ENCODE data around the gene INHBE. TPM values are rescaled to one million over a fixed set of nuclear protein-coding genes. Genes with fewer than 3 reads are reported as not detected.

The INHBE gene
- total RNA-seq, 4 donors from 2014 or later = not detected

- H3K4me1 ChIP-seq = peaks cover 5 to 27% (median 17%) of the 10 kb centered on the region in 4 donors
- H3K27ac ChIP-seq = no peak overlapping the region
- TF ChIP-seq CTCF (IDR thresholded peaks at IDR 0.05) (no peak), POLR2AphosphoS5 (IDR thresholded peaks at IDR 0.05) (no peak), POLR2A (IDR thresholded peaks at IDR 0.05) (no peak), EP300 (IDR thresholded peaks at IDR 0.05; ENCODE audit: low read depth) (no peak)
- in situ Hi-C loops (cut with MboI; ENCODE audit: low pct_ligation_motif_present in 1 of 4, low pct_unique_long_range_greater_than_20kb in 1 of 4, low sequenced_read_pairs in 3 of 4) = loop anchor here in 1 of 4 donors (5.0 kb wide), 1 partner anchor 161 kb away; no protein-coding TSS in a partner anchor
- no peak for DNase-seq
- intact Hi-C loops (cut with DNase I; ENCODE audit: low total_unique reads) = no loop called here
- H3K9me3 ChIP-seq = no peaks in the 10 kb centered on the region
- H3K4me3 ChIP-seq = no peak overlapping the region
- WGBS, 2 donors (ENCODE audit: low coverage in 1 of 2) = 75 to 79% methylated on average over 8 to 14 of the region's 14 CpGs
- peaks cover 29% of the 10 kb centered on the region for H3K27me3 ChIP-seq
- no peaks in the 10 kb centered on the region for H3K36me3 ChIP-seq
These were observed 10.8 kb downstream of the INHBE start for GRCh38 chr12:57465747-57466505.

GRCh38 chr12:57467212-57467874, 12.2 kb downstream of the INHBE start:
- WGBS, 2 donors (ENCODE audit: low coverage in 1 of 2) = 81 to 93% methylated on average over 2 to 12 of the region's 12 CpGs
- intact Hi-C loops (cut with DNase I; ENCODE audit: low total_unique reads) = no loop called here
- H3K27me3 ChIP-seq = peaks cover 23% of the 10 kb centered on the region
- in situ Hi-C loops (cut with MboI; ENCODE audit: low pct_ligation_motif_present in 1 of 4, low pct_unique_long_range_greater_than_20kb in 1 of 4, low sequenced_read_pairs in 3 of 4) = loop anchor here in 1 of 4 donors (5.0 kb wide), 1 partner anchor 160 kb away; no protein-coding TSS in a partner anchor
- H3K4me1 ChIP-seq = peaks cover 0 to 20% (median 7%) of the 10 kb centered on the region in 4 donors
- no peak overlapping the region for H3K27ac ChIP-seq
- H3K9me3 ChIP-seq = no peaks in the 10 kb centered on the region
- DNase-seq = no peak
- H3K4me3 ChIP-seq = no peak overlapping the region
- no peaks in the 10 kb centered on the region for H3K36me3 ChIP-seq
- TF ChIP-seq POLR2A (IDR thresholded peaks at IDR 0.05) (no peak), POLR2AphosphoS5 (IDR thresholded peaks at IDR 0.05) (no peak), EP300 (IDR thresholded peaks at IDR 0.05; ENCODE audit: low read depth) (no peak), CTCF (IDR thresholded peaks at IDR 0.05) (no peak)

GRCh38 chr12:57467915-57468314, 12.8 kb downstream of the INHBE start:
- intact Hi-C loops (cut with DNase I; ENCODE audit: low total_unique reads) (no loop called here), in situ Hi-C loops (cut with MboI; ENCODE audit: low pct_ligation_motif_present in 1 of 4, low pct_unique_long_range_greater_than_20kb in 1 of 4, low sequenced_read_pairs in 3 of 4) (loop anchor here in 1 of 4 donors (5.0 kb wide), 1 partner anchor 159 kb away; no protein-coding TSS in a partner anchor)
- Histone ChIP-seq H3K36me3 (no peaks in the 10 kb centered on the region), H3K4me1 (peaks cover 0 to 14% (median 4%) of the 10 kb centered on the region in 4 donors), H3K4me3 (no peak overlapping the region), H3K27ac (no peak overlapping the region), H3K9me3 (no peaks in the 10 kb centered on the region), H3K27me3 (peaks cover 29% of the 10 kb centered on the region)
- TF ChIP-seq EP300 (IDR thresholded peaks at IDR 0.05; ENCODE audit: low read depth) (no peak), CTCF (IDR thresholded peaks at IDR 0.05) (no peak), POLR2A (IDR thresholded peaks at IDR 0.05) (no peak), POLR2AphosphoS5 (IDR thresholded peaks at IDR 0.05) (no peak)
- DNase-seq = no peak
- 88% methylated on average over 11 of the region's 11 CpGs; no CpG with 5 or more reads in 1 of the 2 donors for WGBS, 2 donors (ENCODE audit: low coverage in 1 of 2)

Data from transverse colon (tissue), 4 donors.